SK-N-SH treated with all-trans-retinoic acid at 6 μM for 48 hours (cell line): ENCODE data around the gene C12orf42.

Experiments
- ATAC-seq: fragments of 200-7000 bp; cut with Tn5 transposase; 3 replicates; pipeline ENCODE4 v1.9.1; 2020; ENCODE audit warnings: mild to moderate bottlenecking, moderate library complexity
- ARNTL ChIP-seq: fragments of 450-650 bp; formaldehyde crosslinking; IDR thresholded peaks from 2 replicates; pipeline ENCODE4 v1.5.0; 2020; ENCODE audit warnings: low read depth, mild to moderate bottlenecking, moderate library complexity, borderline replicate concordance
- BACH2 ChIP-seq: fragments of 250-450 bp; sonication (Bioruptor Pico); IDR thresholded peaks from 2 replicates; pipeline ENCODE4 v1.9.0; 2021; ENCODE audit warnings: mild to moderate bottlenecking, borderline replicate concordance
- CREB5 ChIP-seq: fragments of 250-450 bp; sonication (Bioruptor Pico); IDR thresholded peaks from 2 replicates; pipeline ENCODE4 v1.5.1; 2020; ENCODE audit warnings: low read depth, mild to moderate bottlenecking, moderate library complexity
- CSDC2 ChIP-seq: fragments of 250-450 bp; sonication (Bioruptor Pico); IDR thresholded peaks from 2 replicates; pipeline ENCODE4 v1.5.0; 2020; ENCODE audit warnings: mild to moderate bottlenecking, moderate library complexity
- GLIS3 ChIP-seq: fragments of 250-450 bp; sonication (Bioruptor Pico); IDR thresholded peaks from 2 replicates; pipeline ENCODE4 v1.5.0; 2020; ENCODE audit warnings: mild to moderate bottlenecking, moderate library complexity
- ISL1 ChIP-seq: fragments of 250-450 bp; sonication (Bioruptor Pico); IDR thresholded peaks from 2 replicates; pipeline ENCODE4 v2.1.2; 2022; ENCODE audit warnings: mild to moderate bottlenecking, moderate library complexity
- OSR1 ChIP-seq: fragments of 250-450 bp; sonication (Bioruptor Pico); IDR thresholded peaks from 2 replicates; pipeline ENCODE4 v1.8.0; 2022; ENCODE audit warnings: moderate library complexity, mild to moderate bottlenecking, inconsistent platforms
- PPARA ChIP-seq: fragments of 250-450 bp; sonication (Bioruptor Pico); IDR thresholded peaks from 2 replicates; pipeline ENCODE4 v1.5.0; 2020; ENCODE audit warnings: mild to moderate bottlenecking, borderline replicate concordance
- RARB ChIP-seq: fragments of 250-450 bp; sonication (Bioruptor Pico); IDR thresholded peaks from 2 replicates; pipeline ENCODE4 v1.8.0; 2021; ENCODE audit warnings: mild to moderate bottlenecking, moderate library complexity
- SNAI2 ChIP-seq: fragments of 250-450 bp; sonication (Bioruptor Pico); IDR thresholded peaks from 2 replicates; pipeline ENCODE4 v1.5.0; 2020; ENCODE audit warnings: mild to moderate bottlenecking, moderate library complexity
- TCF4 ChIP-seq: fragments of 250-450 bp; sonication (Bioruptor Pico); IDR thresholded peaks from 2 replicates; pipeline ENCODE4 v1.8.0; 2021; ENCODE audit warnings: mild to moderate bottlenecking, moderate library complexity, borderline replicate concordance
- TOX ChIP-seq: fragments of 250-450 bp; sonication (Bioruptor Pico); IDR thresholded peaks from 2 replicates; pipeline ENCODE4 v1.8.0; 2021; ENCODE audit warnings: mild to moderate bottlenecking, moderate library complexity, borderline replicate concordance
- ZC3H10 ChIP-seq: fragments of 250-450 bp; sonication (Bioruptor Pico); IDR thresholded peaks from 2 replicates; pipeline ENCODE4 v1.5.1; 2021; ENCODE audit warnings: mild to moderate bottlenecking, moderate library complexity
- ZFP3 ChIP-seq: fragments of 250-450 bp; sonication (Bioruptor Pico); IDR thresholded peaks from 2 replicates; pipeline ENCODE4 v1.5.0; 2020; ENCODE audit warnings: mild to moderate bottlenecking, moderate library complexity
- ZFP30 ChIP-seq: fragments of 450-650 bp; formaldehyde crosslinking; IDR thresholded peaks from 2 replicates; pipeline ENCODE4 v1.5.0; 2022; ENCODE audit warnings: mild to moderate bottlenecking, moderate library complexity
- ZNF565 ChIP-seq: fragments of 450-650 bp; formaldehyde crosslinking; conservative IDR thresholded peaks from 2 replicates; pipeline ENCODE4 v1.5.0; 2020; ENCODE audit warnings: low read depth, mild to moderate bottlenecking, moderate library complexity
- ZNF70 ChIP-seq: fragments of 450-650 bp; formaldehyde crosslinking; IDR thresholded peaks from 2 replicates; pipeline ENCODE4 v1.5.0; 2020; ENCODE audit warnings: mild to moderate bottlenecking, moderate library complexity
- ZNF8 ChIP-seq: fragments of 450-650 bp; formaldehyde crosslinking; IDR thresholded peaks from 2 replicates; pipeline ENCODE4 v1.5.0; 2020; ENCODE audit warnings: mild to moderate bottlenecking, moderate library complexity
- TF ChIP-seq, protein P1 (sequence below): fragments of 250-450 bp; sonication (Bioruptor Pico); IDR thresholded peaks from 2 replicates; pipeline ENCODE4 v1.5.1; 2021; ENCODE audit warnings: mild to moderate bottlenecking, moderate library complexity
- TF ChIP-seq, protein P2 (sequence below): fragments of 250-450 bp; sonication (Bioruptor Pico); IDR thresholded peaks from 2 replicates; pipeline ENCODE4 v1.5.0; 2020; ENCODE audit warnings: mild to moderate bottlenecking, moderate library complexity
- TF ChIP-seq, protein P3 (sequence below): fragments of 250-450 bp; sonication (Bioruptor Pico); IDR thresholded peaks from 2 replicates; pipeline ENCODE4 v1.8.0; 2020; ENCODE audit warnings: mild to moderate bottlenecking, moderate library complexity, borderline replicate concordance
- TF ChIP-seq, protein P4 (sequence below): fragments of 250-450 bp; sonication (Bioruptor Pico); IDR thresholded peaks from 2 replicates; pipeline ENCODE4 v1.8.0; 2021; ENCODE audit warnings: low read depth, mild to moderate bottlenecking, moderate library complexity, borderline replicate concordance

Gene C12orf42

DNA sequence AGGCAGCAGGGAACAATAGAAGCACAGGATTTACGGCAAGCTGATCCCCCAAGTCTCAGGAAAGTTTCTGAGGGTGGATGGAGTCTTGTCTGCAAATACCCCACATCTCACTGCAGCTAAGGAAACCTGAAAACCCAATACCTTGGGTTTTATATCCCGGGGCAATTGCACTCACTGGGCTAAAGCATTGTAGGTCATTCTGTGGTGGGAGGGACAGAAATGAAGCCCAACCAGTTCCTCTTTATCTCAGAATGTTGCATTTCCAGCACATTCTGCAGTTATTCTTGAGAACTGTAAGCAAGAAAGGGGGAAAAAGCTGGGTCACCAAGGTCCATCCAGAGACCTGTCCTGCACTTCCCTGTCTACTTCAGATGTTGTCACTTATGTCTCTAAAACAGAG, 39.8 kb downstream of the C12orf42 start:
- no peak for ATAC-seq
- no peak for TF ChIP-seq ZFP3 (CRISPR knock-in tag)
- TF ChIP-seq ISL1 (CRISPR knock-in tag) = no peak
- no peak for TF ChIP-seq GLIS3 (CRISPR knock-in tag)
- no peak for TF ChIP-seq ZNF8 (CRISPR knock-in tag)
- TF ChIP-seq, protein P1, sequence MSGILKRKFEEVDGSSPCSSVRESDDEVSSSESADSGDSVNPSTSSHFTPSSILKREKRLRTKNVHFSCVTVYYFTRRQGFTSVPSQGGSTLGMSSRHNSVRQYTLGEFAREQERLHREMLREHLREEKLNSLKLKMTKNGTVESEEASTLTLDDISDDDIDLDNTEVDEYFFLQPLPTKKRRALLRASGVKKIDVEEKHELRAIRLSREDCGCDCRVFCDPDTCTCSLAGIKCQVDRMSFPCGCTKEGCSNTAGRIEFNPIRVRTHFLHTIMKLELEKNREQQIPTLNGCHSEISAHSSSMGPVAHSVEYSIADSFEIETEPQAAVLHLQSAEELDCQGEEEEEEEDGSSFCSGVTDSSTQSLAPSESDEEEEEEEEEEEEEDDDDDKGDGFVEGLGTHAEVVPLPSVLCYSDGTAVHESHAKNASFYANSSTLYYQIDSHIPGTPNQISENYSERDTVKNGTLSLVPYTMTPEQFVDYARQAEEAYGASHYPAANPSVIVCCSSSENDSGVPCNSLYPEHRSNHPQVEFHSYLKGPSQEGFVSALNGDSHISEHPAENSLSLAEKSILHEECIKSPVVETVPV (CRISPR knock-in tag) = no peak
- no peak for TF ChIP-seq ZNF70
- TF ChIP-seq SNAI2 = no peak
- TF ChIP-seq ARNTL (CRISPR knock-in tag) = no peak
- TF ChIP-seq CSDC2 (CRISPR knock-in tag) = no peak
- TF ChIP-seq BACH2 (CRISPR knock-in tag) = no peak
- no peak for TF ChIP-seq CREB5 (CRISPR knock-in tag)
- TF ChIP-seq ZC3H10 (CRISPR knock-in tag) = no peak
- TF ChIP-seq OSR1 (CRISPR knock-in tag) = no peak
- no peak for TF ChIP-seq RARB (CRISPR knock-in tag)

DNA sequence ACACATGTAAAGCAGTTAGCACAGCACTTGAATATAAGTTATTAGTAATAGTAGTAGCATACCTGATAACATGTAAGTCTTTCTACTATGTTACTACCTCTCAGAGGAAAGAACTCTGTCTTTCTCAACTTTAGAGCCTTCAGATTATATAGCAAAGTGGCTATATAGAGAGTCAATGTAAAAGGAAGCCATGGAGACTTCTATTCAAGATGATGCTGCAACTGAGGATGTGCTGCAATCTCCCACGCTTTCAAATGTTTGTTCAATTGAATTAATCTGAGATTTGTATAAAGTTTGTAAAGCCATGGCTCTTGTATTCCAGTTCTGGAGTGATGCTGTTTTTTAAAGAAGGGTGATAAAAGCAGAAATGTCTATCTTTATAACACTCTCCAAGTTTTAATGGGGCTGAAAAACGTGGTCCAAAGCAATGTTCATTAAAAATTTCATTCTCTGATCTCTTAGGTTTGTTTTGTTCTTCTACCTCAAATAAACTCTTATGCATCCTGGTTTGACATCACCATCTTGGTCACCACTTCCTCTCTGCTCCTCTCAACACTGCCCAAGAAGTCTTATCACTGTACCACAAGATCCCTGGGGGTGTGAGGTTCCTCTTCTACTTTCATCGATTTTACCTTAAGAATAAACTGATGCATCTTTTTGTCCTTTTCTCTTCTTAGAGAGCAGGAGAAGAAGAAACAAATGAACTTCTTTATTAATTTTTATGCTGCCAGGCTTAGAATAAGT, 40.6 kb downstream of the C12orf42 start:
- ATAC-seq = no peak
- TF ChIP-seq, protein P2, sequence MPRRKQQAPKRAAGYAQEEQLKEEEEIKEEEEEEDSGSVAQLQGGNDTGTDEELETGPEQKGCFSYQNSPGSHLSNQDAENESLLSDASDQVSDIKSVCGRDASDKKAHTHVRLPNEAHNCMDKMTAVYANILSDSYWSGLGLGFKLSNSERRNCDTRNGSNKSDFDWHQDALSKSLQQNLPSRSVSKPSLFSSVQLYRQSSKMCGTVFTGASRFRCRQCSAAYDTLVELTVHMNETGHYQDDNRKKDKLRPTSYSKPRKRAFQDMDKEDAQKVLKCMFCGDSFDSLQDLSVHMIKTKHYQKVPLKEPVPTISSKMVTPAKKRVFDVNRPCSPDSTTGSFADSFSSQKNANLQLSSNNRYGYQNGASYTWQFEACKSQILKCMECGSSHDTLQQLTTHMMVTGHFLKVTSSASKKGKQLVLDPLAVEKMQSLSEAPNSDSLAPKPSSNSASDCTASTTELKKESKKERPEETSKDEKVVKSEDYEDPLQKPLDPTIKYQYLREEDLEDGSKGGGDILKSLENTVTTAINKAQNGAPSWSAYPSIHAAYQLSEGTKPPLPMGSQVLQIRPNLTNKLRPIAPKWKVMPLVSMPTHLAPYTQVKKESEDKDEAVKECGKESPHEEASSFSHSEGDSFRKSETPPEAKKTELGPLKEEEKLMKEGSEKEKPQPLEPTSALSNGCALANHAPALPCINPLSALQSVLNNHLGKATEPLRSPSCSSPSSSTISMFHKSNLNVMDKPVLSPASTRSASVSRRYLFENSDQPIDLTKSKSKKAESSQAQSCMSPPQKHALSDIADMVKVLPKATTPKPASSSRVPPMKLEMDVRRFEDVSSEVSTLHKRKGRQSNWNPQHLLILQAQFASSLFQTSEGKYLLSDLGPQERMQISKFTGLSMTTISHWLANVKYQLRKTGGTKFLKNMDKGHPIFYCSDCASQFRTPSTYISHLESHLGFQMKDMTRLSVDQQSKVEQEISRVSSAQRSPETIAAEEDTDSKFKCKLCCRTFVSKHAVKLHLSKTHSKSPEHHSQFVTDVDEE = no peak
- TF ChIP-seq ZNF70 (no peak), BACH2 (CRISPR knock-in tag) (no peak), ZNF8 (CRISPR knock-in tag) (no peak), GLIS3 (CRISPR knock-in tag) (no peak), ZFP3 (CRISPR knock-in tag) (no peak), ISL1 (CRISPR knock-in tag) (no peak), RARB (CRISPR knock-in tag) (no peak), ZC3H10 (CRISPR knock-in tag) (no peak), TCF4 (no peak), OSR1 (CRISPR knock-in tag) (no peak), ZNF565 (CRISPR knock-in tag) (no peak), SNAI2 (no peak), ARNTL (CRISPR knock-in tag) (no peak), TOX (CRISPR knock-in tag) (no peak), PPARA (CRISPR knock-in tag) (no peak), CREB5 (CRISPR knock-in tag) (no peak), ZFP30 (CRISPR knock-in tag) (no peak)
- TF ChIP-seq, protein P3, sequence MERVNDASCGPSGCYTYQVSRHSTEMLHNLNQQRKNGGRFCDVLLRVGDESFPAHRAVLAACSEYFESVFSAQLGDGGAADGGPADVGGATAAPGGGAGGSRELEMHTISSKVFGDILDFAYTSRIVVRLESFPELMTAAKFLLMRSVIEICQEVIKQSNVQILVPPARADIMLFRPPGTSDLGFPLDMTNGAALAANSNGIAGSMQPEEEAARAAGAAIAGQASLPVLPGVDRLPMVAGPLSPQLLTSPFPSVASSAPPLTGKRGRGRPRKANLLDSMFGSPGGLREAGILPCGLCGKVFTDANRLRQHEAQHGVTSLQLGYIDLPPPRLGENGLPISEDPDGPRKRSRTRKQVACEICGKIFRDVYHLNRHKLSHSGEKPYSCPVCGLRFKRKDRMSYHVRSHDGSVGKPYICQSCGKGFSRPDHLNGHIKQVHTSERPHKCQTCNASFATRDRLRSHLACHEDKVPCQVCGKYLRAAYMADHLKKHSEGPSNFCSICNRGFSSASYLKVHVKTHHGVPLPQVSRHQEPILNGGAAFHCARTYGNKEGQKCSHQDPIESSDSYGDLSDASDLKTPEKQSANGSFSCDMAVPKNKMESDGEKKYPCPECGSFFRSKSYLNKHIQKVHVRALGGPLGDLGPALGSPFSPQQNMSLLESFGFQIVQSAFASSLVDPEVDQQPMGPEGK = no peak
- TF ChIP-seq, protein P4, sequence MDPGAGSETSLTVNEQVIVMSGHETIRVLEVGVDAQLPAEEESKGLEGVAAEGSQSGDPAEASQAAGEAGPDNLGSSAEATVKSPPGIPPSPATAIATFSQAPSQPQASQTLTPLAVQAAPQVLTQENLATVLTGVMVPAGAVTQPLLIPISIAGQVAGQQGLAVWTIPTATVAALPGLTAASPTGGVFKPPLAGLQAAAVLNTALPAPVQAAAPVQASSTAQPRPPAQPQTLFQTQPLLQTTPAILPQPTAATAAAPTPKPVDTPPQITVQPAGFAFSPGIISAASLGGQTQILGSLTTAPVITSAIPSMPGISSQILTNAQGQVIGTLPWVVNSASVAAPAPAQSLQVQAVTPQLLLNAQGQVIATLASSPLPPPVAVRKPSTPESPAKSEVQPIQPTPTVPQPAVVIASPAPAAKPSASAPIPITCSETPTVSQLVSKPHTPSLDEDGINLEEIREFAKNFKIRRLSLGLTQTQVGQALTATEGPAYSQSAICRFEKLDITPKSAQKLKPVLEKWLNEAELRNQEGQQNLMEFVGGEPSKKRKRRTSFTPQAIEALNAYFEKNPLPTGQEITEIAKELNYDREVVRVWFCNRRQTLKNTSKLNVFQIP (CRISPR knock-in tag) = no peak
